IMR-90 (cell line): ENCODE measurements around the gene NAP1L5. TPM values are rescaled to one million over a fixed set of nuclear protein-coding genes. Genes with fewer than 3 reads are reported as not detected.

ENCODE experiments used
- ATAC-seq: fragments of 200-7000 bp; cut with Tn5 transposase; 2 replicates; pipeline ENCODE4 v1.9.1; 2020; ENCODE audit warnings: low read depth, mild to moderate bottlenecking, moderate library complexity
- BruUV-seq: library from RNA; stranded (reverse); fragments of 400-500 nt; replicated peaks from 2 replicates; lab custom pipeline; 2021; lab: Mats Ljungman, UMichigan
- CTCF ChIA-PET: fragments of 300-600 bp; formaldehyde crosslinking; extraction: SDS; loops from one replicate; lab custom pipeline; 2021; ENCODE audit warnings: antibody characterized with exemption; lab: Yijun Ruan, JAX
- POLR2A ChIA-PET: fragments of 300-600 bp; sonication (Branson Sonifier 250); formaldehyde crosslinking; loops from one replicate; lab custom pipeline; 2022; ENCODE audit warnings: antibody characterized with exemption; ENCODE audit not compliant: unreplicated experiment; lab: Charles Lee
- DNase-seq: peaks from one replicate; pipeline ENCODE4 v3.0.0; 2013
- H2AFZ ChIP-seq: replicated peaks from 2 replicates; pipeline ENCODE3; 2013; ENCODE audit warnings: low read length, mild to moderate bottlenecking; ENCODE audit not compliant: poor library complexity
- H2AK5ac ChIP-seq: 2 replicates; pipeline ENCODE4 v1.6.1; 2013; ENCODE audit warnings: low read depth, low read length, inconsistent platforms
- H2AK9ac ChIP-seq: replicated peaks from 2 replicates; pipeline ENCODE3; 2013; ENCODE audit warnings: mild to moderate bottlenecking, low read depth, low read length, moderate library complexity; ENCODE audit not compliant: poor library complexity
- H2BK120ac ChIP-seq: 2 replicates; pipeline ENCODE4 v1.6.1; 2013; ENCODE audit warnings: low read depth, low read length, inconsistent platforms
- H2BK15ac ChIP-seq: 3 replicates; pipeline ENCODE4 v1.6.1; 2013; ENCODE audit warnings: low read depth, low read length, inconsistent platforms
- H2BK20ac ChIP-seq: 2 replicates; pipeline ENCODE4 v1.6.1; 2013; ENCODE audit warnings: low read depth, mild to moderate bottlenecking, inconsistent platforms, low read length, moderate library complexity
- H2BK5ac ChIP-seq: 2 replicates; pipeline ENCODE4 v1.6.1; 2013; ENCODE audit warnings: mild to moderate bottlenecking, low read depth, low read length, inconsistent platforms; ENCODE audit not compliant: poor library complexity, severe bottlenecking
- H3K14ac ChIP-seq: replicated peaks from 2 replicates; pipeline ENCODE4 v1.6.1; 2013; ENCODE audit warnings: low read depth, low read length, inconsistent platforms
- H3K18ac ChIP-seq: 2 replicates; pipeline ENCODE4 v1.6.1; 2013; ENCODE audit warnings: low read depth, low read length, control low read depth
- H3K23ac ChIP-seq: 2 replicates; pipeline ENCODE4 v1.6.1; 2013; ENCODE audit warnings: low read depth, low read length, inconsistent platforms
- H3K27ac ChIP-seq: 2 replicates; pipeline ENCODE4 v1.5.1; 2013; ENCODE audit warnings: mild to moderate bottlenecking, control low read depth, low read length; ENCODE audit not compliant: insufficient read depth
- H3K27me3 ChIP-seq: 2 replicates; pipeline ENCODE4 v1.6.1; 2013; ENCODE audit warnings: low read length; ENCODE audit not compliant: control insufficient read depth, insufficient read depth
- H3K36me3 ChIP-seq: 2 replicates; pipeline ENCODE4 v1.6.1; 2013; ENCODE audit warnings: low read length, mixed read lengths; ENCODE audit not compliant: control insufficient read depth, insufficient read depth
- H3K4ac ChIP-seq: 2 replicates; pipeline ENCODE4 v1.6.1; 2013; ENCODE audit warnings: low read depth, low read length, inconsistent platforms
- H3K4me1 ChIP-seq: 2 replicates; pipeline ENCODE4 v1.6.1; 2013; ENCODE audit warnings: low read length, mixed read lengths; ENCODE audit not compliant: control insufficient read depth, insufficient read depth
- H3K4me2 ChIP-seq: 2 replicates; pipeline ENCODE4 v1.6.1; 2013; ENCODE audit warnings: low read depth, mild to moderate bottlenecking, control low read depth, low read length, moderate library complexity
- H3K4me3 ChIP-seq: 2 replicates; pipeline ENCODE4 v1.5.1; 2013; ENCODE audit warnings: low read depth, mild to moderate bottlenecking, control low read depth, low read length, moderate library complexity; ENCODE audit not compliant: insufficient read depth
- H3K56ac ChIP-seq: 2 replicates; pipeline ENCODE4 v1.6.1; 2013; ENCODE audit warnings: low read length, inconsistent platforms; ENCODE audit not compliant: insufficient read depth; ENCODE audit errors: extremely low read depth
- H3K79me1 ChIP-seq, 2 experiments: 2 replicates each; pipeline ENCODE4 v1.6.1; 2013; ENCODE audit warnings: low read length in 2 of 2, inconsistent platforms in 1 of 2, low read depth in 1 of 2
- H3K9ac ChIP-seq: 2 replicates; pipeline ENCODE4 v1.6.1; 2013; ENCODE audit warnings: low read depth, low read length, control low read depth
- H3K9me1 ChIP-seq: 2 replicates; pipeline ENCODE4 v1.6.1; 2013; ENCODE audit warnings: low read length, inconsistent platforms; ENCODE audit not compliant: insufficient read depth
- H3K9me3 ChIP-seq: 2 replicates; pipeline ENCODE4 v1.6.1; 2013; ENCODE audit warnings: low read length; ENCODE audit not compliant: control insufficient read depth, insufficient read depth
- H4K20me1 ChIP-seq: 2 replicates; pipeline ENCODE4 v1.6.1; 2013; ENCODE audit warnings: low read length, inconsistent platforms; ENCODE audit not compliant: insufficient read depth
- H4K5ac ChIP-seq: 2 replicates; pipeline ENCODE4 v1.6.1; 2013; ENCODE audit warnings: mild to moderate bottlenecking, low read depth, low read length, control low read depth
- H4K8ac ChIP-seq, 2 experiments: 2 replicates each; pipeline ENCODE4 v1.6.1; 2013; ENCODE audit warnings: low read depth in 2 of 2, low read length in 2 of 2, control low read depth in 1 of 2, inconsistent platforms in 1 of 2
- H4K91ac ChIP-seq: 2 replicates; pipeline ENCODE4 v1.6.1; 2013; ENCODE audit warnings: low read depth, low read length, inconsistent platforms; ENCODE audit not compliant: insufficient read depth
- CEBPB ChIP-seq: IDR thresholded peaks from 2 replicates; pipeline ENCODE4 v1.6.1; 2012; ENCODE audit warnings: low read depth, low read length, improper control_type of control experiment
- MAFK ChIP-seq: IDR thresholded peaks from 2 replicates; pipeline ENCODE4 v1.6.1; 2012; ENCODE audit warnings: low read depth, low read length, improper control_type of control experiment
- NFE2L2 ChIP-seq: fragments of 150-350 bp; IDR thresholded peaks from 2 replicates; pipeline ENCODE4 v1.6.1; 2016; ENCODE audit warnings: low read depth, mild to moderate bottlenecking, low read length
- POLR2A ChIP-seq: IDR thresholded peaks from 2 replicates; pipeline ENCODE4 v1.6.1; 2012; ENCODE audit warnings: mild to moderate bottlenecking, low read depth, low read length
- RCOR1 ChIP-seq: IDR thresholded peaks from 2 replicates; pipeline ENCODE4 v1.6.1; 2012; ENCODE audit warnings: mild to moderate bottlenecking, low read length, improper control_type of control experiment; ENCODE audit not compliant: insufficient replicate concordance
- SMC3 ChIP-seq: fragments of 150-350 bp; IDR thresholded peaks from 2 replicates; pipeline ENCODE4 v1.6.1; 2016; ENCODE audit warnings: low read depth, mild to moderate bottlenecking, antibody characterized with exemption, low read length, moderate library complexity
- WGBS, 2 experiments: methylation state at CpG; one replicate each; pipeline versions ENCODE4 v1.1.5 to v1.1.7; 2013; ENCODE audit warnings: missing lambda C conversion rate in 2 of 2; ENCODE audit not compliant: insufficient read length in 1 of 2; ENCODE audit errors: extremely low coverage in 2 of 2; 5-methylcytosine and 5-hydroxymethylcytosine counted together
- dilution Hi-C: fragments of 300-500 bp; cut with HindIII; formaldehyde crosslinking; loops from one replicate; pipeline ENCODE4 v1.14.3; 2018; ENCODE audit warnings: low sequenced_read_pairs; ENCODE audit not compliant: unreplicated experiment
- in situ Hi-C: fragments of 300-500 bp; cut with MboI; formaldehyde crosslinking; loops from 3 replicates; pipeline ENCODE4 v1.14.3; 2019; ENCODE audit warnings: low sequenced_read_pairs, inconsistent platforms, mixed read lengths
- intact Hi-C: fragments of 100-400 bp; cut with micrococcal nuclease; formaldehyde crosslinking; loops from 2 replicates; pipeline ENCODE4 v1.10.0; 2022
- polyA plus RNA-seq, 3 experiments: library from polyadenylated mRNA; depleted of rRNA; stranded (reverse); fragments of >200 nt; gene quantifications; 2 replicates each; pipeline ENCODE4 v1.2.3, GENCODE V29; 2012; ENCODE audit warnings: low replicate concordance in 1 of 3
- total RNA-seq: library from RNA; depleted of rRNA; stranded (reverse); fragments of >200 nt; gene quantifications from 2 replicates; pipeline ENCODE4 v1.2.3, GENCODE V29; 2012
- TF ChIP-seq, protein P1 (sequence below): conservative IDR thresholded peaks from 2 replicates; pipeline ENCODE4 v1.5.1; 2012; ENCODE audit warnings: mild to moderate bottlenecking, low read depth, low read length, improper control_type of control experiment
- TF ChIP-seq, protein P2 (sequence below): fragments of 150-350 bp; IDR thresholded peaks from 2 replicates; pipeline ENCODE4 v1.6.1; 2017; ENCODE audit warnings: mild to moderate bottlenecking, antibody characterized with exemption, low read length, low read depth

NAP1L5 gene
- total and polyA plus RNA-seq, 2 of the 4 experiments (the other 2 are of a cell fraction), result 3.9 to 5.3 TPM

DNA sequence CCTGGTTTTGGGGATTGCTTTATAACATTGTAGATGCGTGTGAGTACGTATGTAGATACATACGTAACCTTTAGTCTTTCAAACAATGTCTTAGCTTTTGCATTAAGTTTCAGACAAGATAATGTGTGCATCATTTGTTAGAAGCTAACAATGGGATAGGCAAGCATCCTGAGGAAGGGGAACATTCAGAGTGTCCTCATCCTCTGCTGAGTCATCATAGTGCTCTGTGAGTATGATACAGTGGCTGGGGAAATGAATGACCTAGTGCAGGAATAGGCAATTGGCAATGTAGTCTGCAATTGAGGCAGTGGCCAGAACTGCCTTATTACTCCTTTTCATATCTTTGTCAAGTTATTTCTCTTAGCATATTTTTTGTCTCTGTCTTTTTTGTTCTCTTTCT lies 7.3 kb downstream of the NAP1L5 start:
- no peak overlapping the region for H4K5ac ChIP-seq
- H2AK5ac ChIP-seq, result no peak overlapping the region
- H3K79me1 ChIP-seq, result no peaks in the 10 kb centered on the region
- DNase-seq (peak; percentile 64), ATAC-seq (peak; percentile 81)
- no peaks in the 10 kb centered on the region for H3K9me3 ChIP-seq
- H2BK120ac ChIP-seq, result no peak overlapping the region
- H3K4me3 ChIP-seq, result no peak overlapping the region
- H2AFZ ChIP-seq, result no peak overlapping the region
- no peak overlapping the region for H2BK5ac ChIP-seq
- H3K27me3 ChIP-seq, result no peaks in the 10 kb centered on the region
- H3K9me1 ChIP-seq, result no peaks in the 10 kb centered on the region
- no peaks in the 10 kb centered on the region for H3K4me1 ChIP-seq
- H3K23ac ChIP-seq, result no peak overlapping the region
- no peak overlapping the region for H2BK15ac ChIP-seq
- H3K36me3 ChIP-seq, result peaks cover 3% of the 10 kb centered on the region; the same call in 1 of the 2 replicates
- H3K4me2 ChIP-seq, result no peak overlapping the region
- H3K56ac ChIP-seq, result no peak overlapping the region
- no peaks in the 10 kb centered on the region for H4K20me1 ChIP-seq
- no CpG with 5 or more reads among the region's 3 CpGs for WGBS, 2 experiments
- intact Hi-C loops (no loop called here), dilution Hi-C loops (no loop called here), in situ Hi-C loops (no loop called here)
- no peak overlapping the region for H3K18ac ChIP-seq
- H3K9ac ChIP-seq, result no peak overlapping the region
- H4K8ac ChIP-seq, result no peak overlapping the region
- ChIA-PET CTCF (no interaction called here), POLR2A (no interaction called here)
- H3K4ac ChIP-seq, result no peak overlapping the region
- H3K14ac ChIP-seq, result no peak overlapping the region
- no peak for TF ChIP-seq POLR2A
- no peak for TF ChIP-seq SMC3
- peak; percentile 20; the same call in 1 of the 2 replicates for TF ChIP-seq CEBPB
- TF ChIP-seq, protein P1, sequence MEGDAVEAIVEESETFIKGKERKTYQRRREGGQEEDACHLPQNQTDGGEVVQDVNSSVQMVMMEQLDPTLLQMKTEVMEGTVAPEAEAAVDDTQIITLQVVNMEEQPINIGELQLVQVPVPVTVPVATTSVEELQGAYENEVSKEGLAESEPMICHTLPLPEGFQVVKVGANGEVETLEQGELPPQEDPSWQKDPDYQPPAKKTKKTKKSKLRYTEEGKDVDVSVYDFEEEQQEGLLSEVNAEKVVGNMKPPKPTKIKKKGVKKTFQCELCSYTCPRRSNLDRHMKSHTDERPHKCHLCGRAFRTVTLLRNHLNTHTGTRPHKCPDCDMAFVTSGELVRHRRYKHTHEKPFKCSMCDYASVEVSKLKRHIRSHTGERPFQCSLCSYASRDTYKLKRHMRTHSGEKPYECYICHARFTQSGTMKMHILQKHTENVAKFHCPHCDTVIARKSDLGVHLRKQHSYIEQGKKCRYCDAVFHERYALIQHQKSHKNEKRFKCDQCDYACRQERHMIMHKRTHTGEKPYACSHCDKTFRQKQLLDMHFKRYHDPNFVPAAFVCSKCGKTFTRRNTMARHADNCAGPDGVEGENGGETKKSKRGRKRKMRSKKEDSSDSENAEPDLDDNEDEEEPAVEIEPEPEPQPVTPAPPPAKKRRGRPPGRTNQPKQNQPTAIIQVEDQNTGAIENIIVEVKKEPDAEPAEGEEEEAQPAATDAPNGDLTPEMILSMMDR, result no peak
- no peak for TF ChIP-seq RCOR1
- TF ChIP-seq, protein P2, sequence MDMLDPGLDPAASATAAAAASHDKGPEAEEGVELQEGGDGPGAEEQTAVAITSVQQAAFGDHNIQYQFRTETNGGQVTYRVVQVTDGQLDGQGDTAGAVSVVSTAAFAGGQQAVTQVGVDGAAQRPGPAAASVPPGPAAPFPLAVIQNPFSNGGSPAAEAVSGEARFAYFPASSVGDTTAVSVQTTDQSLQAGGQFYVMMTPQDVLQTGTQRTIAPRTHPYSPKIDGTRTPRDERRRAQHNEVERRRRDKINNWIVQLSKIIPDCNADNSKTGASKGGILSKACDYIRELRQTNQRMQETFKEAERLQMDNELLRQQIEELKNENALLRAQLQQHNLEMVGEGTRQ, result no peak
- peak; percentile 79 for TF ChIP-seq MAFK
- peak; percentile 64 for TF ChIP-seq NFE2L2
- no peak overlapping the region for H2AK9ac ChIP-seq
- no peak overlapping the region for H2BK20ac ChIP-seq
- no TSS peak for BruUV-seq
- H4K91ac ChIP-seq, result no peak overlapping the region
- no peak overlapping the region for H3K27ac ChIP-seq
